IMR-90 (cell line): ENCODE data around the gene SMIM10L1. TPM values are rescaled to one million over a fixed set of nuclear protein-coding genes. Genes with fewer than 3 reads are reported as not detected.

Source experiments
- ATAC-seq: fragments of 200-7000 bp; cut with Tn5 transposase; 2 replicates; pipeline ENCODE4 v1.9.1; 2020; ENCODE audit warnings: low read depth, mild to moderate bottlenecking, moderate library complexity
- BruUV-seq: library from RNA; stranded (reverse); fragments of 400-500 nt; replicated peaks from 2 replicates; lab custom pipeline; 2021; lab: Mats Ljungman, UMichigan
- CTCF ChIA-PET: fragments of 300-600 bp; formaldehyde crosslinking; extraction: SDS; loops from one replicate; lab custom pipeline; 2021; ENCODE audit warnings: antibody characterized with exemption; lab: Yijun Ruan, JAX
- POLR2A ChIA-PET: fragments of 300-600 bp; sonication (Branson Sonifier 250); formaldehyde crosslinking; loops from one replicate; lab custom pipeline; 2022; ENCODE audit warnings: antibody characterized with exemption; ENCODE audit not compliant: unreplicated experiment; lab: Charles Lee
- DNase-seq: peaks from one replicate; pipeline ENCODE4 v3.0.0; 2013
- H2AFZ ChIP-seq: replicated peaks from 2 replicates; pipeline ENCODE3; 2013; ENCODE audit warnings: low read length, mild to moderate bottlenecking; ENCODE audit not compliant: poor library complexity
- H2AK5ac ChIP-seq: 2 replicates; pipeline ENCODE4 v1.6.1; 2013; ENCODE audit warnings: low read depth, low read length, inconsistent platforms
- H2AK9ac ChIP-seq: replicated peaks from 2 replicates; pipeline ENCODE3; 2013; ENCODE audit warnings: mild to moderate bottlenecking, low read depth, low read length, moderate library complexity; ENCODE audit not compliant: poor library complexity
- H2BK120ac ChIP-seq: 2 replicates; pipeline ENCODE4 v1.6.1; 2013; ENCODE audit warnings: low read depth, low read length, inconsistent platforms
- H2BK15ac ChIP-seq: 3 replicates; pipeline ENCODE4 v1.6.1; 2013; ENCODE audit warnings: low read depth, low read length, inconsistent platforms
- H2BK20ac ChIP-seq: 2 replicates; pipeline ENCODE4 v1.6.1; 2013; ENCODE audit warnings: low read depth, mild to moderate bottlenecking, inconsistent platforms, low read length, moderate library complexity
- H2BK5ac ChIP-seq: 2 replicates; pipeline ENCODE4 v1.6.1; 2013; ENCODE audit warnings: mild to moderate bottlenecking, low read depth, low read length, inconsistent platforms; ENCODE audit not compliant: poor library complexity, severe bottlenecking
- H3K14ac ChIP-seq: replicated peaks from 2 replicates; pipeline ENCODE4 v1.6.1; 2013; ENCODE audit warnings: low read depth, low read length, inconsistent platforms
- H3K18ac ChIP-seq: 2 replicates; pipeline ENCODE4 v1.6.1; 2013; ENCODE audit warnings: low read depth, low read length, control low read depth
- H3K23ac ChIP-seq: 2 replicates; pipeline ENCODE4 v1.6.1; 2013; ENCODE audit warnings: low read depth, low read length, inconsistent platforms
- H3K27ac ChIP-seq: 2 replicates; pipeline ENCODE4 v1.5.1; 2013; ENCODE audit warnings: mild to moderate bottlenecking, control low read depth, low read length; ENCODE audit not compliant: insufficient read depth
- H3K27me3 ChIP-seq: 2 replicates; pipeline ENCODE4 v1.6.1; 2013; ENCODE audit warnings: low read length; ENCODE audit not compliant: control insufficient read depth, insufficient read depth
- H3K36me3 ChIP-seq: 2 replicates; pipeline ENCODE4 v1.6.1; 2013; ENCODE audit warnings: low read length, mixed read lengths; ENCODE audit not compliant: control insufficient read depth, insufficient read depth
- H3K4ac ChIP-seq: 2 replicates; pipeline ENCODE4 v1.6.1; 2013; ENCODE audit warnings: low read depth, low read length, inconsistent platforms
- H3K4me1 ChIP-seq: 2 replicates; pipeline ENCODE4 v1.6.1; 2013; ENCODE audit warnings: low read length, mixed read lengths; ENCODE audit not compliant: control insufficient read depth, insufficient read depth
- H3K4me2 ChIP-seq: 2 replicates; pipeline ENCODE4 v1.6.1; 2013; ENCODE audit warnings: low read depth, mild to moderate bottlenecking, control low read depth, low read length, moderate library complexity
- H3K4me3 ChIP-seq: 2 replicates; pipeline ENCODE4 v1.5.1; 2013; ENCODE audit warnings: low read depth, mild to moderate bottlenecking, control low read depth, low read length, moderate library complexity; ENCODE audit not compliant: insufficient read depth
- H3K56ac ChIP-seq: 2 replicates; pipeline ENCODE4 v1.6.1; 2013; ENCODE audit warnings: low read length, inconsistent platforms; ENCODE audit not compliant: insufficient read depth; ENCODE audit errors: extremely low read depth
- H3K79me1 ChIP-seq, 2 experiments: 2 replicates each; pipeline ENCODE4 v1.6.1; 2013; ENCODE audit warnings: low read length in 2 of 2, inconsistent platforms in 1 of 2, low read depth in 1 of 2
- H3K9ac ChIP-seq: 2 replicates; pipeline ENCODE4 v1.6.1; 2013; ENCODE audit warnings: low read depth, low read length, control low read depth
- H3K9me1 ChIP-seq: 2 replicates; pipeline ENCODE4 v1.6.1; 2013; ENCODE audit warnings: low read length, inconsistent platforms; ENCODE audit not compliant: insufficient read depth
- H3K9me3 ChIP-seq: 2 replicates; pipeline ENCODE4 v1.6.1; 2013; ENCODE audit warnings: low read length; ENCODE audit not compliant: control insufficient read depth, insufficient read depth
- H4K20me1 ChIP-seq: 2 replicates; pipeline ENCODE4 v1.6.1; 2013; ENCODE audit warnings: low read length, inconsistent platforms; ENCODE audit not compliant: insufficient read depth
- H4K5ac ChIP-seq: 2 replicates; pipeline ENCODE4 v1.6.1; 2013; ENCODE audit warnings: mild to moderate bottlenecking, low read depth, low read length, control low read depth
- H4K8ac ChIP-seq, 2 experiments: 2 replicates each; pipeline ENCODE4 v1.6.1; 2013; ENCODE audit warnings: low read depth in 2 of 2, low read length in 2 of 2, control low read depth in 1 of 2, inconsistent platforms in 1 of 2
- H4K91ac ChIP-seq: 2 replicates; pipeline ENCODE4 v1.6.1; 2013; ENCODE audit warnings: low read depth, low read length, inconsistent platforms; ENCODE audit not compliant: insufficient read depth
- BHLHE40 ChIP-seq: fragments of 150-350 bp; IDR thresholded peaks from 2 replicates; pipeline ENCODE4 v1.6.1; 2016; ENCODE audit warnings: mild to moderate bottlenecking, low read depth, low read length
- CEBPB ChIP-seq: IDR thresholded peaks from 2 replicates; pipeline ENCODE4 v1.6.1; 2012; ENCODE audit warnings: low read depth, low read length, improper control_type of control experiment
- CHD1 ChIP-seq: IDR thresholded peaks from 2 replicates; pipeline ENCODE4 v1.6.1; 2012; ENCODE audit warnings: low read depth, low read length, improper control_type of control experiment
- CTCF ChIP-seq: conservative IDR thresholded peaks from 2 replicates; pipeline ENCODE4 v1.5.1; 2012; ENCODE audit warnings: mild to moderate bottlenecking, low read depth, low read length, improper control_type of control experiment
- ELK1 ChIP-seq: fragments of 150-350 bp; IDR thresholded peaks from 2 replicates; pipeline ENCODE4 v1.6.1; 2016; ENCODE audit warnings: low read depth, mild to moderate bottlenecking, low read length, moderate library complexity, borderline replicate concordance
- FOS ChIP-seq: fragments of 150-350 bp; IDR thresholded peaks from 2 replicates; pipeline ENCODE4 v1.6.1; 2016; ENCODE audit warnings: low read depth, low read length
- MAFK ChIP-seq: IDR thresholded peaks from 2 replicates; pipeline ENCODE4 v1.6.1; 2012; ENCODE audit warnings: low read depth, low read length, improper control_type of control experiment
- MAZ ChIP-seq: IDR thresholded peaks from 2 replicates; pipeline ENCODE4 v1.6.1; 2012; ENCODE audit warnings: low read depth, mild to moderate bottlenecking, low read length, improper control_type of control experiment, moderate library complexity, borderline replicate concordance
- MXI1 ChIP-seq: IDR thresholded peaks from 2 replicates; pipeline ENCODE4 v1.6.1; 2012; ENCODE audit warnings: low read depth, mild to moderate bottlenecking, low read length, moderate library complexity, borderline replicate concordance
- NFE2L2 ChIP-seq: fragments of 150-350 bp; IDR thresholded peaks from 2 replicates; pipeline ENCODE4 v1.6.1; 2016; ENCODE audit warnings: low read depth, mild to moderate bottlenecking, low read length
- POLR2A ChIP-seq: IDR thresholded peaks from 2 replicates; pipeline ENCODE4 v1.6.1; 2012; ENCODE audit warnings: mild to moderate bottlenecking, low read depth, low read length
- RAD21 ChIP-seq: IDR thresholded peaks from 2 replicates; pipeline ENCODE4 v1.6.1; 2012; ENCODE audit warnings: low read length, improper control_type of control experiment
- RCOR1 ChIP-seq: IDR thresholded peaks from 2 replicates; pipeline ENCODE4 v1.6.1; 2012; ENCODE audit warnings: mild to moderate bottlenecking, low read length, improper control_type of control experiment; ENCODE audit not compliant: insufficient replicate concordance
- RFX5 ChIP-seq: IDR thresholded peaks from 2 replicates; pipeline ENCODE4 v1.8.0; 2012; ENCODE audit warnings: low read depth, mild to moderate bottlenecking, low read length, moderate library complexity
- SMC3 ChIP-seq: fragments of 150-350 bp; IDR thresholded peaks from 2 replicates; pipeline ENCODE4 v1.6.1; 2016; ENCODE audit warnings: low read depth, mild to moderate bottlenecking, antibody characterized with exemption, low read length, moderate library complexity
- USF2 ChIP-seq: fragments of 150-350 bp; IDR thresholded peaks from 2 replicates; pipeline ENCODE4 v1.6.1; 2017; ENCODE audit warnings: mild to moderate bottlenecking, antibody characterized with exemption, low read length, low read depth
- WGBS, 2 experiments: methylation state at CpG; one replicate each; pipeline versions ENCODE4 v1.1.5 to v1.1.7; 2013; ENCODE audit warnings: missing lambda C conversion rate in 2 of 2; ENCODE audit not compliant: insufficient read length in 1 of 2; ENCODE audit errors: extremely low coverage in 2 of 2; 5-methylcytosine and 5-hydroxymethylcytosine counted together
- dilution Hi-C: fragments of 300-500 bp; cut with HindIII; formaldehyde crosslinking; loops from one replicate; pipeline ENCODE4 v1.14.3; 2018; ENCODE audit warnings: low sequenced_read_pairs; ENCODE audit not compliant: unreplicated experiment
- in situ Hi-C: fragments of 300-500 bp; cut with MboI; formaldehyde crosslinking; loops from 3 replicates; pipeline ENCODE4 v1.14.3; 2019; ENCODE audit warnings: low sequenced_read_pairs, inconsistent platforms, mixed read lengths
- intact Hi-C: fragments of 100-400 bp; cut with micrococcal nuclease; formaldehyde crosslinking; loops from 2 replicates; pipeline ENCODE4 v1.10.0; 2022
- polyA plus RNA-seq, 3 experiments: library from polyadenylated mRNA; depleted of rRNA; stranded (reverse); fragments of >200 nt; gene quantifications; 2 replicates each; pipeline ENCODE4 v1.2.3, GENCODE V29; 2012; ENCODE audit warnings: low replicate concordance in 1 of 3
- total RNA-seq: library from RNA; depleted of rRNA; stranded (reverse); fragments of >200 nt; gene quantifications from 2 replicates; pipeline ENCODE4 v1.2.3, GENCODE V29; 2012

The SMIM10L1 gene
- total and polyA plus RNA-seq, 2 of the 4 experiments (the other 2 are of a cell fraction): 2.7 to 4.5 TPM

GRCh38 chr12:11130999-11131398, 40.0 kb upstream of the SMIM10L1 start:
- H2AFZ ChIP-seq: no peak overlapping the region
- BruUV-seq: no TSS peak
- H2AK9ac ChIP-seq: no peak overlapping the region
- H3K23ac ChIP-seq: no peak overlapping the region
- no peak overlapping the region for H2BK5ac ChIP-seq
- intact Hi-C loops (no loop called here), dilution Hi-C loops (no loop called here), in situ Hi-C loops (no loop called here)
- POLR2A ChIA-PET: no interaction called here
- H3K9ac ChIP-seq: no peak overlapping the region
- H3K79me1 ChIP-seq: peaks cover 21 to 39% of the 10 kb centered on the region in 2 experiments
- CTCF ChIA-PET: no interaction called here
- H3K4me2 ChIP-seq: no peak overlapping the region
- H2AK5ac ChIP-seq: no peak overlapping the region
- DNase-seq (no peak), ATAC-seq (no peak)
- H3K27ac ChIP-seq: no peak overlapping the region
- H3K56ac ChIP-seq: no peak overlapping the region
- H2BK15ac ChIP-seq: no peak overlapping the region
- no peaks in the 10 kb centered on the region for H3K27me3 ChIP-seq
- H3K14ac ChIP-seq: no peak overlapping the region
- H4K8ac ChIP-seq: no peak overlapping the region
- H3K9me3 ChIP-seq: no peaks in the 10 kb centered on the region
- no CpG with 5 or more reads among the region's 2 CpGs for WGBS, 2 experiments
- peaks cover 1% of the 10 kb centered on the region; the same call in 1 of the 2 replicates for H3K36me3 ChIP-seq
- H3K4me3 ChIP-seq: no peak overlapping the region
- TF ChIP-seq RAD21 (no peak), POLR2A (no peak), ELK1 (no peak), SMC3 (no peak), FOS (no peak), USF2 (no peak), RCOR1 (no peak), BHLHE40 (no peak), MAZ (no peak), CHD1 (no peak), NFE2L2 (no peak), CTCF (no peak), MXI1 (no peak), MAFK (no peak), RFX5 (no peak), CEBPB (no peak)
- H3K4ac ChIP-seq: no peak overlapping the region
- no peak overlapping the region for H3K18ac ChIP-seq
- H2BK20ac ChIP-seq: no peak overlapping the region
- H3K4me1 ChIP-seq: no peaks in the 10 kb centered on the region
- H4K20me1 ChIP-seq: peaks cover 9% of the 10 kb centered on the region
- H3K9me1 ChIP-seq: 0 out of 2 replicates have a peak, but pooled peaks cover 3% of the 10 kb centered on the region
- no peak overlapping the region for H4K91ac ChIP-seq
- no peak overlapping the region for H4K5ac ChIP-seq
- no peak overlapping the region for H2BK120ac ChIP-seq
